Spinal cord (tissue), 10 donors: ENCODE results near the gene MMRN2. TPM values are rescaled to one million over a fixed set of nuclear protein-coding genes. Genes with fewer than 3 reads are reported as not detected.
A peak's percentile ranks its signal among the peaks of the same experiment; 100 is the strongest.

Experiments
- DNase-seq, 6 donors: peaks; one replicate each; pipeline versions ENCODE4 v3.0.0 to v3.0.0-alpha.2; 2013 to 2015; ENCODE audit warnings: low spot score in 6 of 6, low read depth in 4 of 6
- H3K27ac ChIP-seq: one replicate; pipeline ENCODE4 v1.5.1; 2013; ENCODE audit warnings: low read depth, low read length, control low read depth
- H3K27me3 ChIP-seq: one replicate; pipeline ENCODE4 v1.6.1; 2013; ENCODE audit warnings: low read length; ENCODE audit not compliant: control insufficient read depth, insufficient read depth
- H3K36me3 ChIP-seq: one replicate; pipeline ENCODE4 v1.6.1; 2013; ENCODE audit warnings: low read length; ENCODE audit not compliant: control insufficient read depth, insufficient read depth
- H3K4me1 ChIP-seq: one replicate; pipeline ENCODE4 v1.6.1; 2013; ENCODE audit warnings: low read length; ENCODE audit not compliant: control insufficient read depth, insufficient read depth
- H3K4me3 ChIP-seq: one replicate; pipeline ENCODE4 v1.5.1; 2013; ENCODE audit warnings: low read depth, low read length, control low read depth
- H3K9me3 ChIP-seq: one replicate; pipeline ENCODE4 v1.6.1; 2013; ENCODE audit warnings: low read length; ENCODE audit not compliant: control insufficient read depth, insufficient read depth
- WGBS: methylation state at CpG from one replicate; pipeline ENCODE4 v1.1.5; 2013; ENCODE audit warnings: missing lambda C conversion rate; ENCODE audit not compliant: insufficient coverage; 5-methylcytosine and 5-hydroxymethylcytosine counted together
- polyA plus RNA-seq, 2 donors: library from polyadenylated mRNA; unstranded; fragments of 120-200 nt; gene quantifications; one replicate each; pipeline ENCODE4 v1.2.1, GENCODE V29; 2013; ENCODE audit not compliant: insufficient read length in 2 of 2
- total RNA-seq, 2 donors: library from RNA; depleted of rRNA in 1 of 2; stranded (reverse); fragments of 120-200 nt in 1 of 2; fragments of >200 nt in 1 of 2; gene quantifications; one replicate each; pipeline versions ENCODE4 v1.2.3 to v1.2.4, GENCODE V29; 2013 to 2014
- donor health status: healthy.

MMRN2 gene
- total and polyA plus RNA-seq, 4 donors = 13.5 to 33.5 (median 14.7) TPM

GRCh38 chr10:86932674-86933073 is 24.7 kb downstream of the MMRN2 start:
- Histone ChIP-seq H3K4me1 (peaks cover 4% of the 10 kb centered on the region), H3K27me3 (no peaks in the 10 kb centered on the region), H3K4me3 (no peak overlapping the region), H3K27ac (no peak overlapping the region), H3K36me3 (peaks cover 24% of the 10 kb centered on the region), H3K9me3 (no peaks in the 10 kb centered on the region)
- no peak for DNase-seq
- WGBS = 92% methylated on average over 2 of the region's 2 CpGs

DNA sequence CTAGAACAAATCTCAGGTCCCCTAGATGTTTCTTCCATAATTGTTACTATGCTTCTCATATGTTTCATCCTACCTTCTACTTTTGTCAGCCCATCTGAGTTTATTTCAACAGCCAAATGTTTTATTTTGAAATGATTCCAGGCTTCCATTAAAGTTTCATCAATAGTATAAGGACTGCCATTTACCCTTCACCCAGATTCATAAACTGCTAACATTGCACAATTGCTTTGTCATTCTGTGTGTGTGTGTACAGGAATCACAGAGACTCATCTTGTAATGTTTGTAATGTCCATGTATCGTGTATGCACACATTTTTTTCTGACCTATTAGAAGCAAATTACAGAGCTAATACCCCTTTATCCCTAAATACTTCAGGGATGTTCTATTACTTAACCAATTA is 25.5 kb downstream of the MMRN2 start:
- no peak for DNase-seq
- Histone ChIP-seq H3K27me3 (no peaks in the 10 kb centered on the region), H3K4me3 (no peak overlapping the region), H3K36me3 (peaks cover 24% of the 10 kb centered on the region), H3K4me1 (peaks cover 4% of the 10 kb centered on the region), H3K27ac (no peak overlapping the region), H3K9me3 (no peaks in the 10 kb centered on the region)
- no CpG with 5 or more reads among the region's 1 CpG for WGBS

GRCh38 chr10:86929468-86930380 is 27.7 kb downstream of the MMRN2 start:
- Histone ChIP-seq H3K27me3 (no peaks in the 10 kb centered on the region), H3K9me3 (no peaks in the 10 kb centered on the region), H3K4me3 (no peak overlapping the region), H3K36me3 (peaks cover 18% of the 10 kb centered on the region), H3K4me1 (peaks cover 4% of the 10 kb centered on the region), H3K27ac (no peak overlapping the region)
- 55% methylated on average over 7 of the region's 15 CpGs for WGBS
- peak in 2 of 6 donors; percentile 43 to 91 for DNase-seq

GRCh38 chr10:86922553-86922961 is 34.9 kb downstream of the MMRN2 start:
- Histone ChIP-seq H3K9me3 (no peaks in the 10 kb centered on the region), H3K4me3 (no peak overlapping the region), H3K27ac (no peak overlapping the region), H3K4me1 (no peaks in the 10 kb centered on the region), H3K36me3 (peaks cover 13% of the 10 kb centered on the region), H3K27me3 (no peaks in the 10 kb centered on the region)
- 90% methylated on average over 7 of the region's 9 CpGs for WGBS
- DNase-seq = no peak

DNA sequence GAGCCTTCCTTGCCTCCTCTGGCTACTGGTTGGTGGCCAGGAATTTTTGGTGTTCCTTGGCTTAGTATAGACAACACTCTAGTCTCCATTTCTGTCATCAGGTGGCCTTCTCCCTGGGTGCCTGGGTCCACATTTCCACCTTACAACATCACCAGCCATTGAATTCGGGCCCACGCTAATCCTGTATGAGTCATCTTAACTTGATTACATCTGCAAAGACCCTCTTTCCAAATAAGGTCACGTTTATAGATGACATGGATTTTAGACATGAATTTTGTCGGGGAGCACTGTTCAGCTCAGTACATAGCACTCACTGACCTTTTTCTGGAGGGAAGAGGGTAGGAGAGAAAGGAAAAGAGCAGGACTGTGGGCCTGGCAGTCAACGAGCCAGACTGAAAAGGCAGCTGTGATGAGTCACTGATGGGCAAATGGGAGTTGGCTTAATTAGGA is 39.4 kb downstream of the MMRN2 start:
- Histone ChIP-seq H3K36me3 (peaks cover 24% of the 10 kb centered on the region), H3K27ac (no peak overlapping the region), H3K4me3 (no peak overlapping the region), H3K9me3 (no peaks in the 10 kb centered on the region), H3K4me1 (no peaks in the 10 kb centered on the region), H3K27me3 (no peaks in the 10 kb centered on the region)
- no peak for DNase-seq
- WGBS = no CpG with 5 or more reads among the region's 5 CpGs

GRCh38 chr10:86914734-86915133 is 42.7 kb downstream of the MMRN2 start:
- no peaks in the 10 kb centered on the region for H3K27me3 ChIP-seq
- H3K4me1 ChIP-seq = no peaks in the 10 kb centered on the region
- no peak for DNase-seq
- H3K27ac ChIP-seq = no peak overlapping the region
- no peaks in the 10 kb centered on the region for H3K9me3 ChIP-seq
- H3K36me3 ChIP-seq = peaks cover 22% of the 10 kb centered on the region
- WGBS = no CpG with 5 or more reads among the region's 1 CpG
- H3K4me3 ChIP-seq = no peak overlapping the region

- Histone ChIP-seq H3K36me3 (peaks cover 15% of the 10 kb centered on the region), H3K9me3 (peaks cover 1% of the 10 kb centered on the region), H3K4me3 (no peak overlapping the region), H3K27ac (no peak overlapping the region), H3K27me3 (no peaks in the 10 kb centered on the region), H3K4me1 (peaks cover 6% of the 10 kb centered on the region)
- DNase-seq = peak in 1 of 6 donors; percentile 78
- no CpG with 5 or more reads among the region's 1 CpG for WGBS
These were observed 52.0 kb downstream of the MMRN2 start for GRCh38 chr10:86905429-86905828.

- H3K4me1 ChIP-seq = peaks cover 6% of the 10 kb centered on the region
- H3K9me3 ChIP-seq = peaks cover 1% of the 10 kb centered on the region
- no peaks in the 10 kb centered on the region for H3K27me3 ChIP-seq
- H3K27ac ChIP-seq = no peak overlapping the region
- WGBS = no CpG with 5 or more reads among the region's 2 CpGs
- H3K4me3 ChIP-seq = no peak overlapping the region
- peaks cover 13% of the 10 kb centered on the region for H3K36me3 ChIP-seq
- DNase-seq = no peak
These were observed 52.8 kb downstream of the MMRN2 start for GRCh38 chr10:86904600-86904999.

DNA sequence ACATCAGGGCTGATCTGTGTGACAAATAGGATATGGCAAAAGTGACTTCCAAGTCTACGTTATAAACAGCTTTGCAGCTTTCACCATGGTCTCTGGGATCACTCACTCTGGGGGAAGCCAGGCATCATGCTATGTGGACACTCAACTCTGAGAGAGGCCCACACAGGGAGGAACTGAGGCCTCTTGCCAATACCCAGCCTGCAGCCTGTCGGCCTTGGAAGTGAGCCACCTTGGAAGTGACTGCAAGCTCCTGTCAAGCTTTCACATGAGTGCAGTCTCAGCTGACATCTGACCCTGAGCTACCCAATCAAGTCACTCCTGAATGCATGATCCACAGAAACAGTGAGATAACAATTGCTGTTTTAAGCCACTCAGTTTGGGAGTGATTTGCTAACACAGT is 56.5 kb downstream of the MMRN2 start:
- DNase-seq = peak; percentile 57 to 92 (median 68)
- no peaks in the 10 kb centered on the region for H3K27me3 ChIP-seq
- peak overlapping the region; percentile 29 for H3K27ac ChIP-seq
- 25% methylated on average over 2 of the region's 2 CpGs for WGBS
- peaks cover 7% of the 10 kb centered on the region for H3K36me3 ChIP-seq
- H3K4me1 ChIP-seq = peaks cover 9% of the 10 kb centered on the region
- H3K9me3 ChIP-seq = peaks cover 1% of the 10 kb centered on the region
- no peak overlapping the region for H3K4me3 ChIP-seq
